ENCODE results near the gene OXLD1. TPM values are rescaled to one million over a fixed set of nuclear protein-coding genes. Genes with fewer than 3 reads are reported as not detected.

Gene OXLD1
- total RNA-seq, 2 experiments from 2014 or later, result 43.6 to 49.9 TPM

Small RNA genes lying within 50 kb of the gene (microRNA-seq; reads per million reads assigned to microRNA genes)
- 1.5 reads per million for gene MIR6786 (ENCODE audit: borderline microRNAs expressed, borderline replicate concordance)

Other genes starting within 250 kb of the OXLD1 start
- gene ACTG1, start 153.8 kb downstream of the OXLD1 start, total RNA-seq, result 1,000 to 10,000 TPM; 4,611 to 5,328 TPM
- under 1 TPM; 0.22 to 0.33 TPM for gene FSCN2, start 138.2 kb downstream of the OXLD1 start, total RNA-seq
- 10 to 100 TPM; 30.8 to 42.1 TPM for gene FAAP100, start 114.3 kb downstream of the OXLD1 start, total RNA-seq
- gene NPLOC4, start 29.5 kb downstream of the OXLD1 start, total RNA-seq, result 10 to 100 TPM; 91.3 to 98.2 TPM
- under 1 TPM; 0.75 to 0.89 TPM for gene TSPAN10, start 29.4 kb downstream of the OXLD1 start, total RNA-seq
- gene PDE6G, start 10.1 kb downstream of the OXLD1 start, total RNA-seq, result 10 to 100 TPM; 19.8 to 24.7 TPM
- 10 to 100 TPM; 30.2 to 33.8 TPM for gene CCDC137, start 132 bp upstream of the OXLD1 start, total RNA-seq
- gene ARL16, start 17.2 kb upstream of the OXLD1 start, total RNA-seq, result 10 to 100 TPM; 35.4 to 42.1 TPM
- 100 to 1,000 TPM; 121 to 128 TPM for gene HGS, start 17.4 kb upstream of the OXLD1 start, total RNA-seq
- gene MRPL12, start 36.8 kb upstream of the OXLD1 start, total RNA-seq, result 10 to 100 TPM; 52.7 to 62.3 TPM
- 10 to 100 TPM; 29.2 to 32.4 TPM for gene SLC25A10, start 45.7 kb upstream of the OXLD1 start, total RNA-seq
- not detected for gene GCGR, start 137.5 kb upstream of the OXLD1 start, total RNA-seq
- 10 to 100 TPM; 45.7 to 47.8 TPM for gene MCRIP1, start 166.7 kb upstream of the OXLD1 start, total RNA-seq
- gene PPP1R27, start 168.4 kb upstream of the OXLD1 start, total RNA-seq, result not detected
- 100 to 1,000 TPM; 420 to 499 TPM for gene P4HB, start 193.9 kb upstream of the OXLD1 start, total RNA-seq
- 100 to 1,000 TPM; 654 to 714 TPM for gene ARHGDIA, start 204.7 kb upstream of the OXLD1 start, total RNA-seq
- gene ALYREF, start 225.0 kb upstream of the OXLD1 start, total RNA-seq, result 100 to 1,000 TPM; 197 to 221 TPM
- 10 to 100 TPM; 83.2 to 96.8 TPM for gene ANAPC11, start 225.1 kb upstream of the OXLD1 start, total RNA-seq
- under 1 TPM; 0.48 to 0.69 TPM for gene NPB, start 235.6 kb upstream of the OXLD1 start, total RNA-seq
- gene PCYT2, start 244.8 kb upstream of the OXLD1 start, total RNA-seq, result 10 to 100 TPM; 37.6 to 39.0 TPM